Activated naive CD4-positive, alpha-beta T cell treated with anti-CD3 and anti-CD28 coated beads, Interleukin-2, amount 50 U/mL, for 24 hours (primary cell): ENCODE results near the gene NUDT19.

Source experiments
- H3K27ac Mint-ChIP-seq: one replicate; pipeline ENCODE4 v1.8.0; 2021; ENCODE audit warnings: mild to moderate bottlenecking, mixed read lengths
- H3K27me3 Mint-ChIP-seq: one replicate; pipeline ENCODE4 v1.8.0; 2021; ENCODE audit warnings: mixed read lengths
- H3K36me3 Mint-ChIP-seq: one replicate; pipeline ENCODE4 v1.8.0; 2021; ENCODE audit warnings: mixed read lengths
- H3K4me1 Mint-ChIP-seq: one replicate; pipeline ENCODE4 v1.8.0; 2021; ENCODE audit warnings: mixed read lengths
- H3K4me3 Mint-ChIP-seq: one replicate; pipeline ENCODE4 v1.8.0; 2021; ENCODE audit warnings: mild to moderate bottlenecking, mixed read lengths
- H3K9me3 Mint-ChIP-seq: one replicate; pipeline ENCODE4 v1.8.0; 2021; ENCODE audit warnings: mixed read lengths

NUDT19 gene

GRCh38 chr19:32671883-32672593 is 19.6 kb upstream of the NUDT19 start:
- no peak overlapping the region for H3K27ac Mint-ChIP-seq
- H3K27me3 Mint-ChIP-seq, result peaks cover under 1% of the 10 kb centered on the region
- H3K36me3 Mint-ChIP-seq, result peaks cover 2% of the 10 kb centered on the region
- no peak overlapping the region for H3K4me3 Mint-ChIP-seq
- H3K4me1 Mint-ChIP-seq, result peaks cover 40% of the 10 kb centered on the region
- no peaks in the 10 kb centered on the region for H3K9me3 Mint-ChIP-seq

GRCh38 chr19:32672841-32673240 is 18.8 kb upstream of the NUDT19 start:
- no peak overlapping the region for H3K27ac Mint-ChIP-seq
- no peaks in the 10 kb centered on the region for H3K9me3 Mint-ChIP-seq
- peaks cover 8% of the 10 kb centered on the region for H3K27me3 Mint-ChIP-seq
- peaks cover 45% of the 10 kb centered on the region for H3K4me1 Mint-ChIP-seq
- peaks cover 2% of the 10 kb centered on the region for H3K36me3 Mint-ChIP-seq
- peak overlapping the region; percentile 33 for H3K4me3 Mint-ChIP-seq

GRCh38 chr19:32673573-32673972 is 18.0 kb upstream of the NUDT19 start:
- peaks cover 44% of the 10 kb centered on the region for H3K4me1 Mint-ChIP-seq
- peak overlapping the region; percentile 93 for H3K4me3 Mint-ChIP-seq
- peaks cover 2% of the 10 kb centered on the region for H3K36me3 Mint-ChIP-seq
- no peaks in the 10 kb centered on the region for H3K9me3 Mint-ChIP-seq
- H3K27me3 Mint-ChIP-seq, result peaks cover 8% of the 10 kb centered on the region
- no peak overlapping the region for H3K27ac Mint-ChIP-seq

- Mint-ChIP-seq H3K27me3 (peaks cover 8% of the 10 kb centered on the region), H3K4me3 (peak overlapping the region; percentile 93), H3K4me1 (peaks cover 37% of the 10 kb centered on the region), H3K36me3 (peaks cover 2% of the 10 kb centered on the region), H3K9me3 (no peaks in the 10 kb centered on the region), H3K27ac (peak overlapping the region; percentile 67)
These were observed 17.3 kb upstream of the NUDT19 start for GRCh38 chr19:32674153-32674930.

- Mint-ChIP-seq H3K36me3 (no peaks in the 10 kb centered on the region), H3K27me3 (peaks cover 8% of the 10 kb centered on the region), H3K4me3 (peak within 1 kb of the TSS; percentile 93), H3K9me3 (no peaks in the 10 kb centered on the region), H3K27ac (peak within 1 kb of the TSS; percentile 81), H3K4me1 (peaks cover 29% of the 10 kb centered on the region)
These were observed 16.5 kb upstream of the NUDT19 start, which contains the start of gene ANKRD27 for GRCh38 chr19:32674931-32675719. Gene ANKRD27 (minus strand): TSS chr19:32675180. CDS start chr19:32659015, 16,165 bp downstream.

- H3K36me3 Mint-ChIP-seq, result no peaks in the 10 kb centered on the region
- peaks cover 8% of the 10 kb centered on the region for H3K27me3 Mint-ChIP-seq
- H3K27ac Mint-ChIP-seq, result peak within 1 kb of the TSS; percentile 81
- peaks cover 26% of the 10 kb centered on the region for H3K4me1 Mint-ChIP-seq
- H3K9me3 Mint-ChIP-seq, result no peaks in the 10 kb centered on the region
- H3K4me3 Mint-ChIP-seq, result peak within 1 kb of the TSS; percentile 93
These were observed 15.9 kb upstream of the NUDT19 start, which contains the start of gene RGS9BP for GRCh38 chr19:32675720-32676185. Gene RGS9BP (plus strand): TSS chr19:32675848. CDS start chr19:32676264, 416 bp downstream.

- H3K9me3 Mint-ChIP-seq, result no peaks in the 10 kb centered on the region
- no peak overlapping the region for H3K27ac Mint-ChIP-seq
- H3K4me1 Mint-ChIP-seq, result peaks cover 26% of the 10 kb centered on the region
These were observed 15.3 kb upstream of the NUDT19 start for GRCh38 chr19:32676186-32676894.

GRCh38 chr19:32676895-32677359 is 14.7 kb upstream of the NUDT19 start:
- Mint-ChIP-seq H3K27me3 (peaks cover 12% of the 10 kb centered on the region), H3K9me3 (no peaks in the 10 kb centered on the region), H3K27ac (peak overlapping the region; percentile 81), H3K4me1 (peaks cover 23% of the 10 kb centered on the region), H3K4me3 (peak overlapping the region; percentile 68), H3K36me3 (no peaks in the 10 kb centered on the region)

More at GRCh38 chr19:32676186-32676894, 15.3 kb upstream of the NUDT19 start:
- Mint-ChIP-seq H3K27me3 (peaks cover 12% of the 10 kb centered on the region), H3K4me3 (peak overlapping the region; percentile 93), H3K36me3 (no peaks in the 10 kb centered on the region)

GRCh38 chr19:32677657-32678056 is 14.0 kb upstream of the NUDT19 start:
- no peak overlapping the region for H3K4me3 Mint-ChIP-seq
- peak overlapping the region; percentile 81 for H3K27ac Mint-ChIP-seq
- peaks cover 12% of the 10 kb centered on the region for H3K27me3 Mint-ChIP-seq
- no peaks in the 10 kb centered on the region for H3K36me3 Mint-ChIP-seq
- peaks cover 19% of the 10 kb centered on the region for H3K4me1 Mint-ChIP-seq
- no peaks in the 10 kb centered on the region for H3K9me3 Mint-ChIP-seq

- no peak overlapping the region for H3K27ac Mint-ChIP-seq
- H3K9me3 Mint-ChIP-seq, result no peaks in the 10 kb centered on the region
- peaks cover 12% of the 10 kb centered on the region for H3K27me3 Mint-ChIP-seq
- no peaks in the 10 kb centered on the region for H3K36me3 Mint-ChIP-seq
- H3K4me3 Mint-ChIP-seq, result no peak overlapping the region
- H3K4me1 Mint-ChIP-seq, result peaks cover 5% of the 10 kb centered on the region
These were observed 10.6 kb upstream of the NUDT19 start for GRCh38 chr19:32680986-32681385.

- H3K4me3 Mint-ChIP-seq, result no peak overlapping the region
- H3K27ac Mint-ChIP-seq, result no peak overlapping the region
- peaks cover 3% of the 10 kb centered on the region for H3K4me1 Mint-ChIP-seq
- no peaks in the 10 kb centered on the region for H3K9me3 Mint-ChIP-seq
- H3K27me3 Mint-ChIP-seq, result peaks cover 9% of the 10 kb centered on the region
- no peaks in the 10 kb centered on the region for H3K36me3 Mint-ChIP-seq
These were observed 9.3 kb upstream of the NUDT19 start for GRCh38 chr19:32682317-32682716.

- Mint-ChIP-seq H3K27me3 (no peaks in the 10 kb centered on the region), H3K4me3 (no peak overlapping the region), H3K4me1 (peaks cover 9% of the 10 kb centered on the region), H3K36me3 (no peaks in the 10 kb centered on the region), H3K27ac (no peak overlapping the region), H3K9me3 (no peaks in the 10 kb centered on the region)
These were observed 4.7 kb upstream of the NUDT19 start for GRCh38 chr19:32686847-32687475.

GRCh38 chr19:32687681-32688080 is 3.9 kb upstream of the NUDT19 start:
- Mint-ChIP-seq H3K36me3 (no peaks in the 10 kb centered on the region), H3K9me3 (no peaks in the 10 kb centered on the region), H3K27me3 (no peaks in the 10 kb centered on the region), H3K4me1 (peaks cover 10% of the 10 kb centered on the region), H3K27ac (no peak overlapping the region), H3K4me3 (no peak overlapping the region)

GRCh38 chr19:32688311-32688710 is 3.3 kb upstream of the NUDT19 start:
- Mint-ChIP-seq H3K27ac (no peak overlapping the region), H3K9me3 (no peaks in the 10 kb centered on the region), H3K27me3 (no peaks in the 10 kb centered on the region), H3K4me3 (no peak overlapping the region), H3K4me1 (peaks cover 16% of the 10 kb centered on the region), H3K36me3 (peaks cover 4% of the 10 kb centered on the region)
